Measurements from ENCODE around the gene PSMD13.
"Not testable (repeated sequence)": the region's sequence is repeated elsewhere in the genome, so short reads cannot be mapped to it uniquely, and the experiment has no call there.

DNA sequence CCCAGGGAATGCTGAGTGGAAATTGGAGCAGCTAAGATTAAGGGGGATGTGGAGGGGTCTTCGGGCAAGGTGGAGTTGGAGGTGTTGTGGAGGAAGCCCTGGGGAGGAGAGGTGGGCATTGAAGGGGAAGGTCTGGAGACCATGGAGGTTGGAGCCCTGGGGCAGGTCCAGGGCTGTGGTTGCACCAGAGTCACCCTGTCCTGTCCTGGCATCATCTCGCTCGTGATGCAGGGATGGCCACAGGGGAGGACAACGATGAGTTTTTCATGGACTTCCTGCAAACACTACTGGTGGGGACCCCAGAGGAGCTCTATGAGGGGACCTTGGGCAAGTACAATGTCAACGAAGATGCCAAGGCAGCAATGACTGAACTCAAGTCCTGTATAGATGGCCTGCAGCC lies 43.3 kb upstream of the PSMD13 start:
- TF ChIP-seq, protein P1, sequence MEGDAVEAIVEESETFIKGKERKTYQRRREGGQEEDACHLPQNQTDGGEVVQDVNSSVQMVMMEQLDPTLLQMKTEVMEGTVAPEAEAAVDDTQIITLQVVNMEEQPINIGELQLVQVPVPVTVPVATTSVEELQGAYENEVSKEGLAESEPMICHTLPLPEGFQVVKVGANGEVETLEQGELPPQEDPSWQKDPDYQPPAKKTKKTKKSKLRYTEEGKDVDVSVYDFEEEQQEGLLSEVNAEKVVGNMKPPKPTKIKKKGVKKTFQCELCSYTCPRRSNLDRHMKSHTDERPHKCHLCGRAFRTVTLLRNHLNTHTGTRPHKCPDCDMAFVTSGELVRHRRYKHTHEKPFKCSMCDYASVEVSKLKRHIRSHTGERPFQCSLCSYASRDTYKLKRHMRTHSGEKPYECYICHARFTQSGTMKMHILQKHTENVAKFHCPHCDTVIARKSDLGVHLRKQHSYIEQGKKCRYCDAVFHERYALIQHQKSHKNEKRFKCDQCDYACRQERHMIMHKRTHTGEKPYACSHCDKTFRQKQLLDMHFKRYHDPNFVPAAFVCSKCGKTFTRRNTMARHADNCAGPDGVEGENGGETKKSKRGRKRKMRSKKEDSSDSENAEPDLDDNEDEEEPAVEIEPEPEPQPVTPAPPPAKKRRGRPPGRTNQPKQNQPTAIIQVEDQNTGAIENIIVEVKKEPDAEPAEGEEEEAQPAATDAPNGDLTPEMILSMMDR (IDR thresholded peaks at IDR 0.05; ENCODE audit: low read depth, low read length): not testable (repeated sequence)
- TF ChIP-seq EZH2phosphoT487 (IDR thresholded peaks at IDR 0.05; ENCODE audit: low read depth): not testable (repeated sequence)

All from OCI-LY3 (cell line).